HG03571 (cell line): ENCODE results near the gene HSD17B4.
"Not testable (repeated sequence)": the region's sequence is repeated elsewhere in the genome, so short reads cannot be mapped to it uniquely, and the experiment has no call there.

Experiments used
- ATAC-seq: cut with Tn5 transposase; IDR thresholded peaks from one replicate; pipeline ENCODE4 v1.9.1; 2021; ENCODE audit not compliant: unreplicated experiment

The HSD17B4 gene

GRCh38 chr5:119428574-119428973, 23.7 kb upstream of the HSD17B4 start:
- ATAC-seq = not testable (repeated sequence)

DNA sequence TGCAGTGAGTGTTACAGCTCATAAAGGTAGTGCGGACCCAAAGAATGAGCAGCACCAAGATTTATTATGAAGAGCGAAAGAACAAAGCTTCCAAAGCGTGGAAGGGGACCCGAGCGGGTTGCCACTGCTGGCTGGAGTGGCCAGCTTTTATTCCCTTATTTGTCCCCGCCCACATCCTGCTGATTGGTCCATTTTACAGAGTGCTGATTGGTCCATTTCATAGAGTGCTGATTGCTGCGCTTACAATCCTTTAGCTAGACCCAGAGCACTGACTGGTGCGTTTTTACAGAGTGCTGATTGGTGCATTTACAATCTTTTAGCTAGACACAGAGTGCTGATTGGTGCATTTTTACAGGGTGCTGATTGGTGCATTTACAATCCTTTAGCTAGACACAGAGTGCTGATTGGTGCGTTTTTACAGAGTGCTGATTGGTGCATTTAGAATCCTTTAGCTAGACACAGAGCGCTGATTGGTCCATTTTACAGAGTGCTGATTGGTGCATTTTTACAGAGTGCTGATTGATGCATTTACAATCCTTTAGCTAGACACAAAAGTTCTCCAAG, 19.5 kb upstream of the HSD17B4 start:
- not testable (repeated sequence) for ATAC-seq

DNA sequence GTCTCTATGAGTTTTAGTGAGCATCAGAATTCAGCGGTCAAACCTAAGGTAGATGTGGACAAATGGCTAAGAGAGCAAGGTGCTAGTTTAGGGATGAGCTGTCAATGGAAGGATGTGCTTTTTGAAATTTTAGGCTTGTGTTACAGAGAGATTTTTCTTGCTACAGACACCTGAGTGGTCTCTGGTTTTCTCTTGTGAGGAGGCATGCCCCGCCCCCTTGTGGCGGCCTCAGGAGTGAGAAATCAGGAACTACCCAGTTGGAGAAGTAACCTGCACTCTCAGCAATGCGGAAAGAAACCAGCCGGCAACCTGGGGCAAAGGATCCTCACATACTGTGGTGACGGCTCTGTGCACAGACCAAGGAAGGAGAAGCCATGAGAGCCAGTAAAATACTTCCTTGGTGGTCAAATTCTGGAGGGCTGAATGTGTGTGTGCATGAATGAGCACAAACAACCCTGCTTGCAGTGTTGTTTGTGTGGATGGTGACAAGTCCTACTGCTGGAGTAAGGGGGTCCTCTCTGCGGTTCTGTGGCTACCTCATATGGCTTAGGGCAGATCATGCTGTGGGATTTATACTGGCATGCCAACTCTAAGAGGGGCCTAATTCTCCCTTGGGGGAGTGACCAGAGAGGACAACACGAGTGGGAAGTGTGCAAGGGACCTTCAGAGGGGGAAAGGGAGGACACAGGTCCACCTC, 16.7 kb upstream of the HSD17B4 start:
- ATAC-seq = peak; percentile 98

GRCh38 chr5:119437785-119438586, 14.3 kb upstream of the HSD17B4 start:
- ATAC-seq = not testable (repeated sequence)

- ATAC-seq = not testable (repeated sequence)
These were observed 13.7 kb upstream of the HSD17B4 start for GRCh38 chr5:119438587-119438917.

DNA sequence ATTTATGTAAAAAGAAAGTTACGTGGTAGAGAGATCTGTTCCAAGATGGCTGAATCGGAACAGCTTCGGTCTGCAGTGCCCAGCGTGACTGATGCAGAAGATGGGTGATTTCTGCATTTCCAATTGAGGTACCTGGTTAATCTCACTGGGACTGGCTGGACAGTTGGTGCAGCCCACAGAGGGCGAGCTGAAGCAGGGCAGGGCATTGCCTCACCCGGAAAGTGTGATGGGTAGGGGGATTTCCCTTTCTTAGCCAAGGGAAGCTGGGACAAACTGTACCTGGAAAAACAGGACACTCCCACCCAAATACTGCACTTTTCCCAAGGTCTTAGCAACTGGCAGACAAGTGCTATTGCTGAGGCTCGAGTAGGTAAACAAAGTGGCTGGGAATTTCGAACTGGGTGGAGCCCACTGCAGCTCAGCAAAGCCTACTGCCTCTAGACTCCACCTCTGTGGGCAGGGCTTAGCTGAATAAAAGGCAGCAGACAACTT, 13.1 kb upstream of the HSD17B4 start:
- no peak for ATAC-seq

DNA sequence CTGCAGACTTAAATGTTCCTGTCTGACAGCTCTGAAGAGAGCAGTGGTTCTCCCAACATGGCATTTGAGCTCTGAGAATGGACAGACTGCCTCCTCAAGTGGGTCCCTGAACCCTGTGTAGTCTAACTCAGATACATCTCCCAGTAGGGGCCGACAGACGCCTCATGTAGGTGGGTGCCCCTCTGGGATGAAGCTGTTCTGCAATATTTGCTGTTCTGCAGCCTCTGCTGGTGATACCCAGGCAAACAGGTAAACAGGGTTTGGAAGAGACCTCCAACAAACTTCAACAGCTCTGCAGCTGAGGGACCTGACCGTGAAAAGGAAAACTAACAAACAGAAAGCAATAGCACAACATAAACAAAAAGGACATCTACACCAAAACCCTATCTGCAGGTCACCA, 12.7 kb upstream of the HSD17B4 start:
- not testable (repeated sequence) for ATAC-seq

- not testable (repeated sequence) for ATAC-seq
These were observed 7.7 kb upstream of the HSD17B4 start for GRCh38 chr5:119444643-119445042.

- no peak for ATAC-seq
These were observed 6.8 kb upstream of the HSD17B4 start for GRCh38 chr5:119445544-119445943.

DNA sequence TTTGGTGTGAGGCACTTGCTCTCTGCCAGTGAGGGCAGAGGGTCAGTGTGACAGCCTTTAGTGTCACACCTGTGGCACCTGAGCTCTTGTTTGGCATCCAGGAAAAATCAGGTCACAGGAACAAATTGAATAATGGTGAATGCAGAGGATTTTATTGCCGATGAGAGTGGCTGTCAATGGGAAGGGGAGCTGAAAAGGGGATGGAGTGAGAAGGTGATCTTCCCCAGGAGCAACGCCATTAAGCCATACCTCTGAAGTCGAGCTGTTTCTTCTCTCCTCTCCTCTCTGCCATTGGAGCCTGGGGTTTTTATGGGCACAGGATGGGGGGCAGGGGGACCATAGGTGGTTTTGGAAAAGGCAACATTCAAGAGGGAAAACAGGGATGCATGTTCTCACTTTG, 2.4 kb upstream of the HSD17B4 start:
- ATAC-seq = no peak

GRCh38 chr5:119450627-119451026, 1.7 kb upstream of the HSD17B4 start:
- not testable (repeated sequence) for ATAC-seq

DNA sequence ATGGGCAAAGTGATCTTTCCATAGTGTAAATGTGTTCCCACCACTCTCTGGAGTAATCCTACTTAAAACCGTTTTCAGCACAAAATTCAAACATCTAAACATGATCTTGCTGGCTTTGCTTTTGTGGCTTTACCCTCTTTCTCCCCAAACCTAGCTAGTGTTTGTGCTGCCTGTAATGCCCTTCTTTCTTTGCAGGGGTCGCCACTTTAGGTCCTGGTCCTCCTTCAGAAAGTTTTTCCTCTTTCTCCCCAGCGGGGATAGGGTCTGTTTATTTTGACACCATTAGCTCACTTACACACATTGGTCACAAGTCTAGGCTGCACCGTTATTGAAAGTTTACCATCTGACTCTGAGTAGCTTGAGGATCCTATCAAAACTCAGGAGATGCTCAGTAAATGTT, 736 bp upstream of the HSD17B4 start:
- no peak for ATAC-seq

GRCh38 chr5:119452060-119452372, 281 bp upstream of the HSD17B4 start:
- no peak for ATAC-seq

GRCh38 chr5:119453040-119453373, 710 bp downstream of the HSD17B4 start:
- ATAC-seq = no peak

DNA sequence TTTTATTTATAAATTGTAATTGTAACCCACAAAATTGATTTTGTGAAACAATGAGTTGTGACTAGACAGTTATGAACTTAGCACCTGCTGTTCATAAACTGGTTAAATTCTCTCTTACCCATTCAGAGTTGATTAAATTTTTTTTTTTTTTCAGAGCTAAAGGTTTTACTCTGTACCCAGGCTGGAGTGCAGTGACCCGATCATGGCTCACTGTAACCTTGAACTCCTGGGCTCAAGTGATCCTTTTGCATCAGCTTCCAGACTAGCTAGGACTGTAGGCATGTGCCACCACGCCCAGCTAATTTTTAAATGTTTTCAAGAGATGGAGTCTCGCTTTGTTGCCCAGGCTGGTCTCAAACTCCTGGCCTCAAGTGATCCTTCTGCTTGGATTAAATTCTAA, 1.9 kb downstream of the HSD17B4 start:
- ATAC-seq = no peak

- ATAC-seq = no peak
These were observed 6.8 kb downstream of the HSD17B4 start for GRCh38 chr5:119458911-119459632.

DNA sequence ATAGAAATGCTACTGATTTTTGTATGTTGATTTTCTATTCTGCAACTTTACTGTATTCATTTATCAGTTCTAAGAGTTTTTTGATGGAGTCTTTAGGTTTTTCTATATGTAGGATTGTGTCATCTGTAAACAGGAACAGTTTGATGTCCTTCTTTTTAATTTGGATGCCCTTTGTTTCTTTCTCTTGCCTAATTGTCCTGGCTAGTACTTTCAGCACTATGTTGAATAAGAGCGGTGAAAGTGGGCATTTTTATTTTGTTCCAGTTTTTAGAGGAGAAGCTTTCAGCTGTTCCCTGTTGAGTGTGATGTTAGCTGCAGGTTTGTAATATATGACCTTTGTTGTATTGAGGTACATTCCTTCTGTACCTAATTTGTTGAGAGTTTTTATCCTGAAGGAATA, 13.3 kb downstream of the HSD17B4 start:
- ATAC-seq = no peak

GRCh38 chr5:119468286-119468685, 16.0 kb downstream of the HSD17B4 start:
- no peak for ATAC-seq

DNA sequence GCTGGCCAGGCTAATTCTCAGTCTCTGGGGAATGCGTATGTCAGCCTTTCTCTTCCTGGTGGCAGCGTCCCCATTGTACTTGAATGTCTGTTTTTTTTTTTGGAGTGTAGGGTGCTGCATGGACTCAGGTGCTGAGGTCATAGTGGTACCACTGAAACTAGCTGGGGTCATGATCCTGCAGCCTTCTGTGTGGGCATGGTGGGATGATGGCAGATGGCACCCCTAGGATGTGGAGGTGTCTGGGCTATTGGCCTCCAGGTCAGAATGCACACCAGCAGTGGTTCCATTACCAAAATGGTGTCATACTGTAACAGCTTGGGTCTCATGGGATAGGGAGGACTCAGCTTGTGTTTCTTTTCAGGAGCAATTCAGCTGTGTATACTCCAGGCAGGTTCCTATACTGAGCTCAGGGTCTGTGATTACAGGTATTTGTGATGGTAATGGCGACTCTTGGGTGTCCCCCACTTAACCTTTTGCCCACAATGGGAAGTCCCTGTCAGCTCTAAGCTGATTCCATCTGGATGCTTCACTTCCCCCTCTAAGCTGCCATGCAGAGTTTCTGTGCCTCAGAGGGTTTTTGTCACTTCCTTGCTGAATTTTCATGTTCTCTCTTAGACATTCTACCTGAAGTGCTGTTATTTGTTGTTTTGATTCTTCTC, 17.9 kb downstream of the HSD17B4 start:
- ATAC-seq = peak; percentile 43

DNA sequence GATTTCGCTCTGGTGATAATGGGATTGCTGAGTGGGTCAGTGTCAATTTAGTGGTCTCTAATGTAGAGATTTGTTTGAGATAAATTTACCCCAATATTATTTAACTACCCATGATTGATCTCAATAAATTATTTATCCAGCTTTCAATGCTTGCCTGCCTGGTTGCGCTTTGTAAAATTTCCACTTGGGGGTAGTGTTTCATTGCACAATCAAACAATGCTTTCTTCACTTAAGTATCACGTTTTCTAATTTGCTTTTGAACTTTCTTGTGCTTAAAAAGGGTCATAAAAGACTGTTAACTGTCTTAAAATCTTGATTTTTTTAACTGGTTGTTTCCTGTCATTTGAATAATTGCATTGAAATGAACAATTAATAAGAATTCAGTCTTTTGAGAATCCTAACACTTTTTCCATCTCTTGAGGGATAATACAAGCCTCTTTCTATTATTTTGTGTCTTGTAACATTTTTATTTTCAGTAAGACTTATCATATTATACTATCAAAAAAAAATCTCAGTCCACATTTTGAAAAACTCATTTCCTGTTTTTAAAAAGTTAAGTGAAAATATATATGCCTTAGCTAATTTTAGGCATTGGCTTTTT, 18.7 kb downstream of the HSD17B4 start:
- peak; percentile 43 for ATAC-seq

GRCh38 chr5:119473241-119473640, 20.9 kb downstream of the HSD17B4 start:
- no peak for ATAC-seq
